Esophagus muscularis mucosa (tissue), 4 donors: ENCODE results near the gene USF3. TPM values are rescaled to one million over a fixed set of nuclear protein-coding genes. Genes with fewer than 3 reads are reported as not detected.

Experiments
- DNase-seq: peaks from one replicate; pipeline ENCODE4 v3.0.0-alpha.2; 2017; ENCODE audit errors: extremely low spot score
- H3K27ac ChIP-seq, 4 donors: fragments of 200-600 bp; sonication (generic); replicated peaks in 1 of 4; 1 replicate in 3 of 4; 2 replicates in 1 of 4; pipeline ENCODE4 v1.5.1; 2016 to 2019; ENCODE audit warnings: mild to moderate bottlenecking in 1 of 4
- H3K27me3 ChIP-seq, 4 donors: fragments of 200-600 bp; sonication (generic); one replicate each; pipeline versions ENCODE4 v1.5.1 to v1.6.0; 2016 to 2019
- H3K36me3 ChIP-seq, 4 donors: fragments of 200-600 bp; sonication (generic); one replicate each; pipeline ENCODE4 v1.5.1; 2016 to 2019
- H3K4me1 ChIP-seq, 4 donors: fragments of 200-600 bp; sonication (generic); one replicate each; pipeline ENCODE4 v1.5.1; 2016 to 2019
- H3K4me3 ChIP-seq, 4 donors: fragments of 200-600 bp; sonication (generic); 1 replicate in 2 of 4; 2 replicates in 2 of 4; pipeline ENCODE4 v1.5.1; 2016 to 2019; ENCODE audit warnings: mild to moderate bottlenecking in 4 of 4, moderate library complexity in 1 of 4
- H3K9me3 ChIP-seq, 4 donors: fragments of 200-600 bp; sonication (generic); 1 replicate in 3 of 4; 2 replicates in 1 of 4; pipeline ENCODE4 v1.5.1; 2016 to 2019
- CTCF ChIP-seq, 3 experiments: fragments of 200-600 bp in 2 of 3; fragments of 450-650 bp in 1 of 3; sonication (generic) in 2 of 3; IDR thresholded peaks; one replicate each; pipeline ENCODE4 v1.5.1; 2017 to 2019; ENCODE audit warnings: antibody characterized with exemption in 3 of 3, mild to moderate bottlenecking in 2 of 3, moderate library complexity in 1 of 3
- EP300 ChIP-seq: sonication (generic); formaldehyde crosslinking; IDR thresholded peaks from one replicate; pipeline ENCODE4 v1.6.1; 2017; ENCODE audit warnings: antibody characterized with exemption
- POLR2A ChIP-seq: fragments of 450-650 bp; IDR thresholded peaks from one replicate; pipeline ENCODE4 v1.6.1; 2017; ENCODE audit warnings: antibody characterized with exemption, moderate library complexity, mild to moderate bottlenecking, low read depth
- POLR2AphosphoS5 ChIP-seq, 2 donors: sonication (generic); formaldehyde crosslinking; IDR thresholded peaks; one replicate each; pipeline ENCODE4 v1.6.1; 2017; ENCODE audit warnings: antibody characterized with exemption in 2 of 2
- WGBS: methylation state at CpG from one replicate; pipeline ENCODE4 v1.1.5; 2018; 5-methylcytosine and 5-hydroxymethylcytosine counted together
- intact Hi-C: fragments of 100-400 bp; cut with DNase I; formaldehyde crosslinking; loops from one replicate; pipeline ENCODE4 v1.15.1; 2023
- total RNA-seq, 4 donors: library from RNA; depleted of rRNA; stranded (reverse); fragments of >200 nt; gene quantifications; one replicate each; pipeline versions ENCODE4 v1.1.0 to v1.2.1, GENCODE V29; 2016

USF3 gene
- total RNA-seq, 4 donors from 2014 or later: 20.8 to 28.6 (median 25.0) TPM

- no peak for DNase-seq
- WGBS: 90% methylated on average over 4 of the region's 4 CpGs
- intact Hi-C loops: no loop called here
Observed at GRCh38 chr3:113707835-113708234, 11.4 kb upstream of the USF3 start.

GRCh38 chr3:113698956-113699355, 2.5 kb upstream of the USF3 start:
- intact Hi-C loops: no loop called here
- Histone ChIP-seq H3K9me3 (no peaks in the 10 kb centered on the region), H3K36me3 (peaks cover 0 to under 1% (median 0%) of the 10 kb centered on the region in 4 donors), H3K27me3 (no peaks in the 10 kb centered on the region), H3K4me3 (peak overlapping the region; percentile 41 to 49 (median 47)), H3K27ac (peak overlapping the region; percentile 85 to 99 (median 99)), H3K4me1 (peaks cover 32 to 37% (median 34%) of the 10 kb centered on the region in 4 donors)
- WGBS: 18% methylated on average over 24 of the region's 24 CpGs
- TF ChIP-seq POLR2AphosphoS5 (IDR thresholded peaks at IDR 0.05): no peak
- TF ChIP-seq EP300: no peak
- TF ChIP-seq CTCF (IDR thresholded peaks at IDR 0.05): no peak
- TF ChIP-seq POLR2A: no peak
- no peak for DNase-seq

More at GRCh38 chr3:113707835-113708234, 11.4 kb upstream of the USF3 start:
- Histone ChIP-seq H3K9me3 (no peaks in the 10 kb centered on the region), H3K27me3 (peaks cover 0 to 10% (median 0%) of the 10 kb centered on the region in 4 donors), H3K4me3 (no peak overlapping the region), H3K4me1 (no peaks in the 10 kb centered on the region), H3K27ac (no peak overlapping the region), H3K36me3 (no peaks in the 10 kb centered on the region)
- no peak for TF ChIP-seq CTCF (IDR thresholded peaks at IDR 0.05)
- no peak for TF ChIP-seq POLR2A
- no peak for TF ChIP-seq POLR2AphosphoS5 (IDR thresholded peaks at IDR 0.05)
- TF ChIP-seq EP300: no peak

- Histone ChIP-seq H3K27ac (peak overlapping the region; percentile 85 to 99 (median 99)), H3K36me3 (peaks cover 0 to 5% (median 0%) of the 10 kb centered on the region in 4 donors), H3K4me3 (peak overlapping the region in 3 of 4 donors; percentile 90 to 98 (median 97)), H3K27me3 (no peaks in the 10 kb centered on the region), H3K4me1 (peaks cover 33 to 43% (median 40%) of the 10 kb centered on the region in 4 donors), H3K9me3 (no peaks in the 10 kb centered on the region)
- WGBS: 78% methylated on average over 6 of the region's 6 CpGs
- no peak for TF ChIP-seq CTCF (IDR thresholded peaks at IDR 0.05)
- TF ChIP-seq EP300: no peak
- TF ChIP-seq POLR2AphosphoS5 (IDR thresholded peaks at IDR 0.05): no peak
- no peak for TF ChIP-seq POLR2A
- DNase-seq: no peak
- intact Hi-C loops: no loop called here
Observed at GRCh38 chr3:113698213-113698742, 1.8 kb upstream of the USF3 start.

GRCh38 chr3:113697500-113698090, 1.2 kb upstream of the USF3 start:
- WGBS: 10% methylated on average over 10 of the region's 10 CpGs
- Histone ChIP-seq H3K9me3 (no peaks in the 10 kb centered on the region), H3K36me3 (peaks cover 0 to 5% (median 0%) of the 10 kb centered on the region in 4 donors), H3K4me1 (peaks cover 39 to 47% (median 45%) of the 10 kb centered on the region in 4 donors), H3K27ac (peak overlapping the region; percentile 85 to 99 (median 99)), H3K27me3 (no peaks in the 10 kb centered on the region), H3K4me3 (peak overlapping the region; percentile 90 to 98 (median 96))
- TF ChIP-seq POLR2AphosphoS5 (IDR thresholded peaks at IDR 0.05) (no peak), CTCF (IDR thresholded peaks at IDR 0.05) (no peak), EP300 (no peak), POLR2A (no peak)
- no peak for DNase-seq
- intact Hi-C loops: loop anchor here (2.0 kb wide), 1 partner anchor 49 kb away; the partner anchor contains the start of genes ATP6V1A and NAA50
